OCI-LY3 (cell line): ENCODE measurements around the gene CACNA1I.

Experiments
- H2AFZ ChIP-seq: fragments of 200-600, 300-600 bp; shearing (Covaris generic); 2 replicates; pipeline ENCODE4 v1.6.0; 2014; ENCODE audit warnings: antibody characterized with exemption, low read depth, low read length
- H3K27ac ChIP-seq: fragments of 200-600, 300-600 bp; sonication (generic); 2 replicates; pipeline ENCODE4 v1.5.1; 2014; ENCODE audit warnings: mild to moderate bottlenecking, low read length, moderate library complexity, mixed read lengths
- H3K27me3 ChIP-seq: fragments of 200-600, 300-600 bp; sonication (generic); 2 replicates; pipeline ENCODE4 v1.6.1; 2014; ENCODE audit warnings: low read depth, low read length, mixed read lengths
- H3K36me3 ChIP-seq: fragments of 200-600, 300-600 bp; sonication (generic); replicated peaks from 2 replicates; pipeline ENCODE3; 2014; ENCODE audit warnings: low read depth, low read length, mixed read lengths
- H3K4me1 ChIP-seq: fragments of 300-600, 200-600 bp; sonication (generic); 2 replicates; pipeline ENCODE4 v1.6.1; 2014; ENCODE audit warnings: low read length, mixed read lengths
- H3K4me2 ChIP-seq: fragments of 200-600, 300-600 bp; sonication (generic); 2 replicates; pipeline ENCODE4 v1.6.1; 2014; ENCODE audit warnings: low read length, mixed read lengths
- H3K4me3 ChIP-seq: fragments of 300-600, 200-600 bp; sonication (generic); 2 replicates; pipeline ENCODE4 v1.5.1; 2014; ENCODE audit warnings: antibody characterized with exemption, mild to moderate bottlenecking, low read length, moderate library complexity
- H3K79me2 ChIP-seq: fragments of 300-600, 200-600 bp; shearing (Covaris generic); 2 replicates; pipeline ENCODE4 v1.6.1; 2014; ENCODE audit warnings: mild to moderate bottlenecking, low read length, mixed read lengths
- H3K9ac ChIP-seq: fragments of 300-600, 200-600 bp; shearing (Covaris generic); 2 replicates; pipeline ENCODE4 v1.6.0; 2014; ENCODE audit warnings: mild to moderate bottlenecking, low read length, moderate library complexity
- H3K9me3 ChIP-seq: fragments of 200-600, 300-600 bp; shearing (Covaris generic); 2 replicates; pipeline ENCODE4 v1.6.1; 2014; ENCODE audit warnings: low read length, mixed read lengths; ENCODE audit not compliant: insufficient read depth
- H4K20me1 ChIP-seq: fragments of 200-600, 300-600 bp; sonication (generic); 2 replicates; pipeline ENCODE4 v1.6.1; 2016; ENCODE audit warnings: low read length, mixed read lengths; ENCODE audit not compliant: insufficient read depth
- EZH2phosphoT487 ChIP-seq: fragments of 200-600 bp; shearing (Covaris generic); IDR thresholded peaks from 2 replicates; pipeline ENCODE4 v1.6.1; 2018; ENCODE audit warnings: antibody characterized with exemption, mixed run types, low read depth
- TF ChIP-seq, protein P1 (sequence below): fragments of 200-600, 300-600 bp; sonication (generic); IDR thresholded peaks from 2 replicates; pipeline ENCODE4 v1.5.1; 2014; ENCODE audit warnings: antibody characterized with exemption, low read length, low read depth

The CACNA1I gene

GRCh38 chr22:39683639-39684038, 113.1 kb downstream of the CACNA1I start:
- Histone ChIP-seq H3K4me2 (no peak overlapping the region), H3K36me3 (no peaks in the 10 kb centered on the region), H3K9ac (no peak overlapping the region), H3K4me1 (no peaks in the 10 kb centered on the region), H3K27ac (no peak overlapping the region), H3K9me3 (no peaks in the 10 kb centered on the region), H3K79me2 (no peaks in the 10 kb centered on the region), H2AFZ (no peak overlapping the region), H3K27me3 (no peaks in the 10 kb centered on the region), H4K20me1 (no peaks in the 10 kb centered on the region), H3K4me3 (no peak overlapping the region)
- no peak for TF ChIP-seq EZH2phosphoT487
- TF ChIP-seq, protein P1, sequence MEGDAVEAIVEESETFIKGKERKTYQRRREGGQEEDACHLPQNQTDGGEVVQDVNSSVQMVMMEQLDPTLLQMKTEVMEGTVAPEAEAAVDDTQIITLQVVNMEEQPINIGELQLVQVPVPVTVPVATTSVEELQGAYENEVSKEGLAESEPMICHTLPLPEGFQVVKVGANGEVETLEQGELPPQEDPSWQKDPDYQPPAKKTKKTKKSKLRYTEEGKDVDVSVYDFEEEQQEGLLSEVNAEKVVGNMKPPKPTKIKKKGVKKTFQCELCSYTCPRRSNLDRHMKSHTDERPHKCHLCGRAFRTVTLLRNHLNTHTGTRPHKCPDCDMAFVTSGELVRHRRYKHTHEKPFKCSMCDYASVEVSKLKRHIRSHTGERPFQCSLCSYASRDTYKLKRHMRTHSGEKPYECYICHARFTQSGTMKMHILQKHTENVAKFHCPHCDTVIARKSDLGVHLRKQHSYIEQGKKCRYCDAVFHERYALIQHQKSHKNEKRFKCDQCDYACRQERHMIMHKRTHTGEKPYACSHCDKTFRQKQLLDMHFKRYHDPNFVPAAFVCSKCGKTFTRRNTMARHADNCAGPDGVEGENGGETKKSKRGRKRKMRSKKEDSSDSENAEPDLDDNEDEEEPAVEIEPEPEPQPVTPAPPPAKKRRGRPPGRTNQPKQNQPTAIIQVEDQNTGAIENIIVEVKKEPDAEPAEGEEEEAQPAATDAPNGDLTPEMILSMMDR = no peak

DNA sequence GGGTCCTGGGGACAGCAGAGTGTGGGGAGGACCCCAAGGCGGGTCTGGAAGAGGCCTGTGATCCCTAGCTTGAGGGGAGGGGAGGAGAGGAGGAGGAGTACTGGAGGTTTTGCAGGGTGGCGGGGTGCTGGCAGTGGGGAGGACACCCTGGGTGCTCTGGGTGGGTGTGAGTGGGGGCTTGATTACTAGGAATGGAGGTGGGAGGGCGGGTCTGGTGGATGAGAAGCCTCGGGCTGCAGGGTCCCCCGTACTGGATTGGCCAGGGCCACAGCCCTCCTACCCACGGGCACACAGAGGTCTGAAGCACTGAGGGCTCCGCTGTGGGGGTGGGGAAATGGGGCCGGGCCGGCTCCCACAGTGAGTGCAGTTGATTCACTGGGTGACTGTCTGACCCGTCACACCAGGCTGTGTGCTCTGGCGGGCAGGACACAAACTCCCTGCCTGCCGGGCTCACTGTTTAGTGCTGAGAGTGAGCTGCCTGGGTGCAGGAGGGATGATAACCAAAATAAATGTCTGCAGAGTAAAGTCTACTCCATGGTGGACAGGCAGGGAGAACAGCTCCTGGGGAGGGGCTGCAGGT, 114.2 kb downstream of the CACNA1I start:
- H3K4me3 ChIP-seq = no peak overlapping the region
- H3K27ac ChIP-seq = no peak overlapping the region
- TF ChIP-seq, protein P1 = no peak
- no peak for TF ChIP-seq EZH2phosphoT487
- no peaks in the 10 kb centered on the region for H3K9me3 ChIP-seq
- no peaks in the 10 kb centered on the region for H3K79me2 ChIP-seq
- no peak overlapping the region for H3K4me2 ChIP-seq
- no peaks in the 10 kb centered on the region for H3K27me3 ChIP-seq
- no peaks in the 10 kb centered on the region for H4K20me1 ChIP-seq
- H2AFZ ChIP-seq = no peak overlapping the region
- H3K36me3 ChIP-seq = no peaks in the 10 kb centered on the region
- no peak overlapping the region for H3K9ac ChIP-seq
- H3K4me1 ChIP-seq = no peaks in the 10 kb centered on the region

DNA sequence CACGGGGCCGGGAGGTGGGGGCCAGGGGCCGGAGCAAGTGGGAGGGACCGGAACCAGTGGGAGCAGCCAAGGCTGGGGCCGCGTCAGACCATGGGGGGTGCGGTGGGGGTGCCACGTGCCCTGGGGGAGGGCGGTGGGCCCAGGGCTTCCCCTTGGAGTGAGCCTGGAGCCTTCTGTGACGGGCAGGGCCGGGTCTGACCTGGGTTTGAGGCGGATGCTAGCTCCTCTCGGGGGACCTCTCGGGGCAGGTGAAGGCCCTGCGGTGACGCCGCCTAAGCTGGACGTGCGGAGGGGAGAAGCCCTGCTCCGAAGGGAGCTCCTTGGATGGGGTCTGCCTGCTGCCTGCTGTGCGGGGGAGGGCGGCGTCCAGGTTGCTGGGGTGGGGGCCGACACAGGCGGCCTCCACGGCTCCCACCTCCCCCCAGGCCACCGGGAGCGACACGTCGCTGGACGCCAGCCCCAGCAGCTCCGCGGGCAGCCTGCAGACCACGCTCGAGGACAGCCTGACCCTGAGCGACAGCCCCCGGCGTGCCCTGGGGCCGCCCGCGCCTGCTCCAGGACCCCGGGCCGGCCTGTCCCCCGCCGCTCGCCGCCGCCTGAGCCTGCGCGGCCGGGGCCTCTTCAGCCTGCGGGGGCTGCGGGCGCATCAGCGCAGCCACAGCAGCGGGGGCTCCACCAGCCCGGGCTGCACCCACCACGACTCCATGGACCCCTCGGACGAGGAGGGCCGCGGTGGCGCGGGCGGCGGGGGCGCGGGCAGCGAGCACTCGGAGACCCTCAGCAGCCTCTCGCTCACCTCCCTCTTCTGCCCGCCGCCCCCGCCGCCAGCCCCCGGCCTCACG, 115.0 kb downstream of the CACNA1I start:
- no peaks in the 10 kb centered on the region for H3K79me2 ChIP-seq
- H2AFZ ChIP-seq = no peak overlapping the region
- H3K9me3 ChIP-seq = no peaks in the 10 kb centered on the region
- no peak overlapping the region for H3K27ac ChIP-seq
- H3K36me3 ChIP-seq = no peaks in the 10 kb centered on the region
- H3K4me1 ChIP-seq = no peaks in the 10 kb centered on the region
- no peak overlapping the region for H3K4me3 ChIP-seq
- H3K27me3 ChIP-seq = no peaks in the 10 kb centered on the region
- no peaks in the 10 kb centered on the region for H4K20me1 ChIP-seq
- H3K9ac ChIP-seq = no peak overlapping the region
- no peak overlapping the region for H3K4me2 ChIP-seq
- TF ChIP-seq, protein P1 = no peak
- TF ChIP-seq EZH2phosphoT487 = no peak

- Histone ChIP-seq H3K4me1 (no peaks in the 10 kb centered on the region), H3K27ac (no peak overlapping the region), H3K9ac (no peak overlapping the region), H4K20me1 (no peaks in the 10 kb centered on the region), H3K4me2 (no peak overlapping the region), H2AFZ (no peak overlapping the region), H3K79me2 (no peaks in the 10 kb centered on the region), H3K27me3 (no peaks in the 10 kb centered on the region), H3K4me3 (no peak overlapping the region), H3K9me3 (no peaks in the 10 kb centered on the region), H3K36me3 (no peaks in the 10 kb centered on the region)
- no peak for TF ChIP-seq EZH2phosphoT487
- TF ChIP-seq, protein P1 = no peak
Measured at GRCh38 chr22:39686178-39686620, 115.6 kb downstream of the CACNA1I start.
